B cell (primary cell): ENCODE data around the gene HOTAIR. TPM values are rescaled to one million over a fixed set of nuclear protein-coding genes. Genes with fewer than 3 reads are reported as not detected.

Source experiments
- ATAC-seq: fragments of 200-7000 bp; cut with Tn5 transposase; one replicate; pipeline ENCODE4 v1.10.0; 2021; ENCODE audit warnings: low read depth, mild to moderate bottlenecking, moderate number of reproducible peaks, moderate library complexity
- CTCF ChIA-PET: fragments of 350-600 bp; sonication (Branson Sonifier 250); formaldehyde crosslinking; loops from one replicate; lab custom pipeline; 2021; ENCODE audit warnings: antibody characterized with exemption, inconsistent platforms; lab: Charles Lee
- POLR2A ChIA-PET: fragments of 350-600 bp; sonication (Branson Sonifier 250); formaldehyde crosslinking; loops from one replicate; lab custom pipeline; 2021; ENCODE audit warnings: antibody characterized with exemption; lab: Charles Lee
- DNase-seq: peaks from one replicate; pipeline ENCODE4 v3.0.0; 2013
- H2AFZ ChIP-seq: 2 replicates; pipeline ENCODE4 v1.6.1; 2012; ENCODE audit warnings: mild to moderate bottlenecking, low read depth, low read length; ENCODE audit not compliant: insufficient read depth, poor library complexity, severe bottlenecking
- H3K27ac ChIP-seq, 2 donors: 1 replicate in 1 of 2; 2 replicates in 1 of 2; pipeline ENCODE4 v1.5.1; 2012 to 2013; ENCODE audit warnings: low read length in 2 of 2, mild to moderate bottlenecking in 2 of 2, moderate library complexity in 1 of 2
- H3K27me3 ChIP-seq, 4 experiments: fragments of 200-600 bp in 1 of 4; sonication (generic) in 1 of 4; replicated peaks in 1 of 4; 1 replicate in 2 of 4; 2 replicates in 2 of 4; pipeline versions ENCODE4 v1.6.1 to v1.7.0; 2013 to 2016; ENCODE audit warnings: low read length in 3 of 4, mild to moderate bottlenecking in 2 of 4, mixed read lengths in 1 of 4, moderate library complexity in 1 of 4; ENCODE audit not compliant: insufficient read depth in 4 of 4, control insufficient read depth in 3 of 4; ENCODE audit errors: control extremely low read depth in 1 of 4
- H3K36me3 ChIP-seq, 2 experiments: replicated peaks in 1 of 2; 1 replicate in 1 of 2; 2 replicates in 1 of 2; pipeline versions ENCODE4 v1.6.1 to v1.7.1; 2013; ENCODE audit warnings: low read length in 1 of 2; ENCODE audit not compliant: insufficient read depth in 2 of 2, control insufficient read depth in 1 of 2; ENCODE audit errors: control extremely low read depth in 1 of 2, extremely low read depth in 1 of 2
- H3K4me1 ChIP-seq, 2 donors: fragments of 200-600 bp in 1 of 2; sonication (generic) in 1 of 2; 1 replicate in 1 of 2; 2 replicates in 1 of 2; pipeline versions ENCODE4 v1.5.1 to v1.6.1; 2013 to 2017; ENCODE audit warnings: low read length in 2 of 2; ENCODE audit not compliant: control insufficient read depth in 2 of 2, insufficient read depth in 2 of 2
- H3K4me2 ChIP-seq: replicated peaks from 2 replicates; pipeline ENCODE3; 2012; ENCODE audit warnings: mild to moderate bottlenecking, low read depth, low read length; ENCODE audit not compliant: poor library complexity, severe bottlenecking
- H3K4me3 ChIP-seq, 5 experiments: fragments of 200-600 bp in 1 of 5; sonication (generic) in 1 of 5; 1 replicate in 3 of 5; 2 replicates in 2 of 5; pipeline versions ENCODE4 v1.5.1 to v1.7.0; 2011 to 2016; ENCODE audit warnings: low read length in 4 of 5, mild to moderate bottlenecking in 4 of 5, low read depth in 2 of 5, control low read depth in 1 of 5, moderate library complexity in 1 of 5; ENCODE audit not compliant: insufficient read depth in 1 of 5; ENCODE audit errors: control extremely low read depth in 1 of 5, extremely low read depth in 1 of 5
- H3K79me2 ChIP-seq: fragments of 200-600 bp; sonication (generic); one replicate; pipeline ENCODE4 v1.6.0; 2016; ENCODE audit warnings: low read length; ENCODE audit not compliant: control insufficient read depth, insufficient read depth
- H3K9ac ChIP-seq: fragments of 200-600 bp; sonication (generic); 2 replicates; pipeline ENCODE4 v1.6.1; 2017; ENCODE audit warnings: mild to moderate bottlenecking, low read length, moderate library complexity
- H3K9me3 ChIP-seq, 3 donors: one replicate each; pipeline versions ENCODE4 v1.6.1 to v1.7.1; 2013; ENCODE audit warnings: low read length in 2 of 3; ENCODE audit not compliant: control insufficient read depth in 2 of 3, insufficient read depth in 1 of 3; ENCODE audit errors: control extremely low read depth in 1 of 3
- H4K20me1 ChIP-seq: 2 replicates; pipeline ENCODE4 v1.6.0; 2012; ENCODE audit warnings: mild to moderate bottlenecking, low read length; ENCODE audit not compliant: insufficient read depth, control insufficient read depth, poor library complexity, severe bottlenecking
- H3K27ac Mint-ChIP-seq: one replicate; pipeline ENCODE4 v1.8.0; 2021; ENCODE audit warnings: mixed read lengths
- H3K27me3 Mint-ChIP-seq: one replicate; pipeline ENCODE4 v1.8.0; 2021; ENCODE audit warnings: mixed read lengths
- H3K4me1 Mint-ChIP-seq: one replicate; pipeline ENCODE4 v1.8.0; 2021; ENCODE audit warnings: mixed read lengths
- H3K4me3 Mint-ChIP-seq: one replicate; pipeline ENCODE4 v1.8.0; 2021; ENCODE audit warnings: mixed read lengths
- H3K9me3 Mint-ChIP-seq: one replicate; pipeline ENCODE4 v1.8.0; 2022; ENCODE audit warnings: mixed read lengths; ENCODE audit not compliant: insufficient read depth
- EZH2 ChIP-seq: IDR thresholded peaks from 2 replicates; pipeline ENCODE4 v1.6.1; 2012; ENCODE audit warnings: borderline replicate concordance, low read depth, mild to moderate bottlenecking, moderate library complexity, low read length; ENCODE audit not compliant: insufficient read depth, poor library complexity, severe bottlenecking
- WGBS: methylation state at CpG from one replicate; pipeline ENCODE4 v1.1.5; 2013; ENCODE audit warnings: missing lambda C conversion rate; ENCODE audit not compliant: insufficient coverage; 5-methylcytosine and 5-hydroxymethylcytosine counted together
- intact Hi-C: fragments of 100-400 bp; cut with micrococcal nuclease; formaldehyde crosslinking; loops from one replicate; pipeline ENCODE4 v1.10.0; 2022
- polyA plus RNA-seq: library from polyadenylated mRNA; depleted of rRNA; stranded (reverse); fragments of >200 nt; gene quantifications from 2 replicates; pipeline ENCODE4 v1.2.3, GENCODE V29; 2012
- total RNA-seq, 2 donors: library from RNA; stranded (reverse); fragments of 120-200 nt in 1 of 2; gene quantifications; 1 replicate in 1 of 2; 2 replicates in 1 of 2; pipeline versions ENCODE4 v1.2.3 to v1.2.4, GENCODE V29; 2013 to 2022
- TF ChIP-seq, protein P1 (sequence below): fragments of 200-600 bp; IDR thresholded peaks from one replicate; pipeline ENCODE4 v1.8.0; 2022; ENCODE audit warnings: antibody characterized with exemption, mild to moderate bottlenecking

Gene HOTAIR
- total and polyA plus RNA-seq, 2 donors (not counting 1 experiment from before 2014, with no cell fraction given): not detected

DNA sequence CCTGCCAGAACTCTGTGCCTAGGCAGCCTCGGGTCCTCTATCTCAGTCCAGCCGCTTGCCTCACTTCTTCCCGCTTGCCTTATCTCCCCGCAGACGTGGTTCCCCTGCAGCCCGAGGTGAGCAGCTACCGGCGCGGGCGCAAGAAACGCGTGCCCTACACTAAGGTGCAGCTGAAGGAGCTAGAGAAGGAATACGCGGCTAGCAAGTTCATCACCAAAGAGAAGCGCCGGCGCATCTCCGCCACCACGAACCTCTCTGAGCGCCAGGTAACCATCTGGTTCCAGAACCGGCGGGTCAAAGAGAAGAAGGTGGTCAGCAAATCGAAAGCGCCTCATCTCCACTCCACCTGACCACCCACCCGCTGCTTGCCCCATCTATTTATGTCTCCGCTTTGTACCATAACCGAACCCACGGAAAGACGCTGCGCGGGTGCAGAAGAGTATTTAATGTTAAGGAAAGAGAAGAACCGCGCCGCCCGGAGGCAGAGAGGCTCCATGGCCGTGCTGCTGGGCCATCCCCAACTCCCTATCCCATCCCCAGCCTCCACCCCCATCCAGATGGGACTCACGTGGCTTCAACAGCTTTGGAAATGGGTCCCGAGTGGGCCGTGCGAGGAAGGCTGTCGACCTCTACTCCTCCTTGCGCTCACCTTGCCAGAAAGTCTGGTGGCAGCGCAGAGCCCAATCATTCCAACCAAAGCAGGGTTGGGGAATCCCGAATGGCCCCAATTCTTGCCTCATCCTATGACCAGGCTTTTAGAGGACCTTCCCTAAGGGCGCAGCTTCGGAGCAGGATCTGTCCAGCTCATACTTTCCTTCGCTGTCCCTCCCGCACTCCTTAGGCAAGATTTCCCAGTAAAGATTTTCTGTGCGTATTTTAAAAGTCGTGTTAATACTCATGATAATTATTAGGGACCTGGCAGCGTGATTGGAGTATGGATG is 29.6 kb downstream of the HOTAIR start:
- H3K9me3 ChIP-seq: peaks cover 0 to 30% (median 1%) of the 10 kb centered on the region in 3 donors
- ChIA-PET POLR2A (interaction anchor here (0.6 kb wide), 1 partner anchor 87 kb away, joined by 4 read pairs; no protein-coding TSS in a partner anchor), CTCF (no interaction called here)
- ATAC-seq (no peak), DNase-seq (peak; percentile 31)
- H3K27ac ChIP-seq: no peak overlapping the region
- no peak overlapping the region for H3K4me2 ChIP-seq
- no peak overlapping the region for H3K4me3 ChIP-seq
- Mint-ChIP-seq H3K27me3 (peaks cover 82% of the 10 kb centered on the region), H3K4me3 (no peak overlapping the region), H3K27ac (no peak overlapping the region), H3K4me1 (no peaks in the 10 kb centered on the region), H3K9me3 (no peaks in the 10 kb centered on the region)
- intact Hi-C loops: loop anchor here (5.0 kb wide), 1 partner anchor 42 kb away; the partner anchor contains the start of gene HOXC10
- TF ChIP-seq, protein P1, sequence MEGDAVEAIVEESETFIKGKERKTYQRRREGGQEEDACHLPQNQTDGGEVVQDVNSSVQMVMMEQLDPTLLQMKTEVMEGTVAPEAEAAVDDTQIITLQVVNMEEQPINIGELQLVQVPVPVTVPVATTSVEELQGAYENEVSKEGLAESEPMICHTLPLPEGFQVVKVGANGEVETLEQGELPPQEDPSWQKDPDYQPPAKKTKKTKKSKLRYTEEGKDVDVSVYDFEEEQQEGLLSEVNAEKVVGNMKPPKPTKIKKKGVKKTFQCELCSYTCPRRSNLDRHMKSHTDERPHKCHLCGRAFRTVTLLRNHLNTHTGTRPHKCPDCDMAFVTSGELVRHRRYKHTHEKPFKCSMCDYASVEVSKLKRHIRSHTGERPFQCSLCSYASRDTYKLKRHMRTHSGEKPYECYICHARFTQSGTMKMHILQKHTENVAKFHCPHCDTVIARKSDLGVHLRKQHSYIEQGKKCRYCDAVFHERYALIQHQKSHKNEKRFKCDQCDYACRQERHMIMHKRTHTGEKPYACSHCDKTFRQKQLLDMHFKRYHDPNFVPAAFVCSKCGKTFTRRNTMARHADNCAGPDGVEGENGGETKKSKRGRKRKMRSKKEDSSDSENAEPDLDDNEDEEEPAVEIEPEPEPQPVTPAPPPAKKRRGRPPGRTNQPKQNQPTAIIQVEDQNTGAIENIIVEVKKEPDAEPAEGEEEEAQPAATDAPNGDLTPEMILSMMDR: no peak
- no peak for TF ChIP-seq EZH2
- no peaks in the 10 kb centered on the region for H3K79me2 ChIP-seq
- H3K4me1 ChIP-seq: peaks cover 0 to 13% of the 10 kb centered on the region in 2 donors
- no peak overlapping the region for H2AFZ ChIP-seq
- peaks cover 0 to 96% (median 77%) of the 10 kb centered on the region in 4 experiments for H3K27me3 ChIP-seq
- 7% methylated on average over 33 of the region's 51 CpGs for WGBS
- H3K36me3 ChIP-seq: no peaks in the 10 kb centered on the region
- no peak overlapping the region for H3K9ac ChIP-seq
- H4K20me1 ChIP-seq: no peaks in the 10 kb centered on the region

DNA sequence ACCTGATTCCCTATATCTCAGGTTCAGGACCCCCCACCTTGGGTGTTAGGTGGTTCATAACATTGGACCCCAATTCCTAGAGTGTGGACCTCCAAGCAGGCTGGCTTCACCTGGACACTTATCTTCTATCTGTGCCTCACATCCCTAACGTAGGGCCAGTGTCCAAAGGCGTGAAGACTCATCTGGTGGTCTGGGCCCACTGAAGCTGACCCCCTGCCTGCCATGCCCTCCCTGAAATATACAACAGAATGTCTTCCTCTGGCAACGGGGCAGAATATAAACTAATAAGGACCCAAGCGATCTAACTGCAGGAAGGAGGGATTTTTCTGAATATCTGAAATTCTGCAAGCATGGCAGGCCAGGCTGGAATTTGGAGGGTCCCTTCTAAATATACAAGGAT is 30.5 kb downstream of the HOTAIR start:
- Mint-ChIP-seq H3K4me1 (no peaks in the 10 kb centered on the region), H3K27ac (no peak overlapping the region), H3K4me3 (no peak overlapping the region), H3K9me3 (no peaks in the 10 kb centered on the region), H3K27me3 (peaks cover 82% of the 10 kb centered on the region)
- Histone ChIP-seq H3K79me2 (no peaks in the 10 kb centered on the region), H4K20me1 (no peaks in the 10 kb centered on the region), H3K9me3 (peaks cover 0 to 27% (median 1%) of the 10 kb centered on the region in 3 donors), H3K4me2 (no peak overlapping the region), H3K9ac (no peak overlapping the region), H3K4me1 (peaks cover 0 to 8% of the 10 kb centered on the region in 2 donors), H2AFZ (no peak overlapping the region), H3K4me3 (no peak overlapping the region), H3K27me3 (peaks cover 0 to 92% (median 79%) of the 10 kb centered on the region in 4 experiments), H3K27ac (no peak overlapping the region), H3K36me3 (no peaks in the 10 kb centered on the region)
- intact Hi-C loops: loop anchor here (5.0 kb wide), 1 partner anchor 43 kb away; the partner anchor contains the start of gene HOXC10
- WGBS: 28% methylated on average over 2 of the region's 4 CpGs
- CTCF ChIA-PET: no interaction called here
- no peak for TF ChIP-seq EZH2
- TF ChIP-seq, protein P1: no peak
- DNase-seq (no peak), ATAC-seq (no peak)
- POLR2A ChIA-PET: no interaction called here
